NOMO-1 treated with dmso at 0.1 percent for 144 hours (cell line): Measurements from ENCODE around the gene APOBEC3B.
"Not testable (repeated sequence)": the region's sequence is repeated elsewhere in the genome, so short reads cannot be mapped to it uniquely, and the experiment has no call there.

ENCODE experiments used
- DNase-seq: peaks from one replicate; lab custom pipeline; 2025; ENCODE audit not compliant: unreplicated experiment; lab: John Stamatoyannopoulos, UW

Gene APOBEC3B

GRCh38 chr22:38981992-38982927 is at the start of gene APOBEC3B:
APOBEC3B (plus strand) TSS chr22:38982347; CDS start chr22:38982454, 107 bp downstream.
- DNase-seq, result peak; percentile 82

- no peak for DNase-seq
These were observed 47.1 kb upstream of the APOBEC3B start for GRCh38 chr22:38935023-38935422.

- DNase-seq, result no peak
These were observed 46.5 kb upstream of the APOBEC3B start for GRCh38 chr22:38935616-38936015.

GRCh38 chr22:38936562-38936961 is 45.6 kb upstream of the APOBEC3B start:
- no peak for DNase-seq

GRCh38 chr22:38937036-38937435 is 45.1 kb upstream of the APOBEC3B start:
- no peak for DNase-seq

GRCh38 chr22:38937541-38937940 is 44.6 kb upstream of the APOBEC3B start:
- no peak for DNase-seq

- no peak for DNase-seq
These were observed 43.9 kb upstream of the APOBEC3B start for GRCh38 chr22:38938221-38938620.

GRCh38 chr22:38938925-38939324 is 43.2 kb upstream of the APOBEC3B start:
- DNase-seq, result no peak

- DNase-seq, result no peak
These were observed 41.2 kb upstream of the APOBEC3B start for GRCh38 chr22:38940811-38941384.

- peak; percentile 78 for DNase-seq
These were observed 40.6 kb upstream of the APOBEC3B start for GRCh38 chr22:38941488-38941987.

- DNase-seq, result no peak
These were observed 39.4 kb upstream of the APOBEC3B start for GRCh38 chr22:38942702-38943101.

GRCh38 chr22:38943201-38943600 is 38.9 kb upstream of the APOBEC3B start:
- peak; percentile 88 for DNase-seq

- no peak for DNase-seq
These were observed 38.3 kb upstream of the APOBEC3B start for GRCh38 chr22:38943882-38944281.

- DNase-seq, result no peak
These were observed 37.5 kb upstream of the APOBEC3B start for GRCh38 chr22:38944653-38945052.

GRCh38 chr22:38945706-38946338 is 36.3 kb upstream of the APOBEC3B start:
- DNase-seq, result not testable (repeated sequence)

- no peak for DNase-seq
These were observed 35.4 kb upstream of the APOBEC3B start for GRCh38 chr22:38946771-38947170.

GRCh38 chr22:38947321-38948140 is 34.6 kb upstream of the APOBEC3B start:
- peak; percentile 79 for DNase-seq

GRCh38 chr22:38948181-38948940 is 33.8 kb upstream of the APOBEC3B start:
- no peak for DNase-seq

- DNase-seq, result no peak
These were observed 32.2 kb upstream of the APOBEC3B start for GRCh38 chr22:38949889-38950405.
